NCI-H1694 (cell line): Measurements from ENCODE around the gene REG4.

ENCODE experiments used
- DNase-seq: peaks from one replicate; lab custom pipeline; 2025; lab: John Stamatoyannopoulos, UW

Gene REG4

GRCh38 chr1:119779869-119780356, 31.3 kb downstream of the REG4 start:
- no peak for DNase-seq

- DNase-seq: no peak
Observed at GRCh38 chr1:119778886-119779560, 32.2 kb downstream of the REG4 start.

- DNase-seq: no peak
Observed at GRCh38 chr1:119778359-119778758, 32.9 kb downstream of the REG4 start.

GRCh38 chr1:119774746-119775490, 36.3 kb downstream of the REG4 start:
- no peak for DNase-seq

GRCh38 chr1:119773711-119774241, 37.5 kb downstream of the REG4 start:
- DNase-seq: no peak

GRCh38 chr1:119772298-119772697, 39.0 kb downstream of the REG4 start:
- no peak for DNase-seq

GRCh38 chr1:119771770-119772169, 39.5 kb downstream of the REG4 start:
- DNase-seq: no peak

- DNase-seq: peak; percentile 28
Observed at GRCh38 chr1:119771016-119771415, 40.2 kb downstream of the REG4 start.

- no peak for DNase-seq
Observed at GRCh38 chr1:119768778-119769177, 42.5 kb downstream of the REG4 start, which contains the start of gene HMGCS2. Gene HMGCS2, minus strand, starts transcription at chr1:119768905. Its CDS starts 61 bp downstream, at chr1:119768844.

- no peak for DNase-seq
Observed at GRCh38 chr1:119767486-119767885, 43.8 kb downstream of the REG4 start.

- DNase-seq: no peak
Observed at GRCh38 chr1:119766374-119766794, 44.9 kb downstream of the REG4 start.

- DNase-seq: no peak
Observed at GRCh38 chr1:119764220-119764619, 47.0 kb downstream of the REG4 start.

GRCh38 chr1:119762953-119763352, 48.3 kb downstream of the REG4 start:
- no peak for DNase-seq

- DNase-seq: no peak
Observed at GRCh38 chr1:119762409-119762808, 48.9 kb downstream of the REG4 start.

GRCh38 chr1:119758584-119758983, 52.7 kb downstream of the REG4 start:
- no peak for DNase-seq

GRCh38 chr1:119752592-119752991, 58.7 kb downstream of the REG4 start:
- no peak for DNase-seq

GRCh38 chr1:119748040-119748439, 63.2 kb downstream of the REG4 start:
- no peak for DNase-seq

GRCh38 chr1:119747451-119747850, 63.8 kb downstream of the REG4 start:
- DNase-seq: no peak

- no peak for DNase-seq
Observed at GRCh38 chr1:119745034-119745433, 66.2 kb downstream of the REG4 start.

- no peak for DNase-seq
Observed at GRCh38 chr1:119744598-119744942, 66.7 kb downstream of the REG4 start.
